ENCODE measurements around the gene RNASE12.
"Not testable (repeated sequence)": the region's sequence is repeated elsewhere in the genome, so short reads cannot be mapped to it uniquely, and the experiment has no call there.

RNASE12 gene

DNA sequence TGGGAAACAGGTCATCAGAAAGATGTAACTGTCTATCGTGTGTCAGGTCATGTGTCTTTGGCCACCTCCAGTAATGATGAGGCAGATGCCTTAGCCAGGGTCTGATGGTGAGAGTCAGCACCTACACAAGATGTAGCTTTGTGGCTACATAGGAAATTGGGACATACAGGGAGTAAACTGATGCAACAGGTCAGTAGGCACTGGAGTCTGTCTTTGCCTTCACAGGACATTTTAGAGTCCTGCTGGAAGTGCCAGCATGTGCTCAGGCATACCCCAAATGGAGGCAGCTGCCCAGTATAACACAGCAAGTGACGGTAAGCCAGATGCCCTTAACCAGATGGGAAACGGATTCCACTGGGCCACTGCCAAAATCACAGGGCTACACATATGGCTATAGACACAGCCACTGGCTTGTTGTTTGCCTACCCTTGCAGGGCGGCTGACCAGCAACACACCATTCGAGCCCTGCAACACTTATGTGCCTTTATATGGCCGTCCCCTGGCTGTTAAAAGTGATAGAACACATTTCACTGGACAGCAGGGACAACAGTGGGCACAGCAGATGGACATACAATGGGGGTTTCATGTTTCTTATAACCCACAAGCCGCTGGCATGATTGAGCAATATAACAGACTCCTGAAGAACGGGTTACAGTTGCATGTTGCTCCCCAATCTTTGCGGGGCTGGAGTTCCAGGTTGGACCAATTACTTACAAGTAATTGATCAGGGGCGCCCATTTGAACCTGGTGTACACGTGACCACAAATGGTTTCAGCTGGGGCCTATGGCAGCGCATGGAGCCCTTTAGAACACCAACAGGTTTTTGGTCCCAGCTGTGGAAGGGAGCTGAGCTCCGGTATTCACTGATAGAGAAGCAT is 12.9 kb upstream of the RNASE12 start:
- Histone ChIP-seq H3K36me3 (ENCODE audit: insufficient read depth, low read length) (no peaks in the 10 kb centered on the region), H3K4me3 (ENCODE audit: low read depth, low read length) (no peak overlapping the region), H3K4me1 (ENCODE audit: control insufficient read depth, insufficient read depth, low read length, unreplicated experiment) (peaks cover 4% of the 10 kb centered on the region), H2AFZ (ENCODE audit: low read length, unreplicated experiment) (no peak overlapping the region), H3K27me3 (ENCODE audit: insufficient read depth, low read length) (no peaks in the 10 kb centered on the region), H3K79me2 (ENCODE audit: control insufficient read depth, insufficient read depth, low read length, unreplicated experiment) (no peaks in the 10 kb centered on the region), H3K27ac (ENCODE audit: low read depth, low read length) (no peak overlapping the region)

DNA sequence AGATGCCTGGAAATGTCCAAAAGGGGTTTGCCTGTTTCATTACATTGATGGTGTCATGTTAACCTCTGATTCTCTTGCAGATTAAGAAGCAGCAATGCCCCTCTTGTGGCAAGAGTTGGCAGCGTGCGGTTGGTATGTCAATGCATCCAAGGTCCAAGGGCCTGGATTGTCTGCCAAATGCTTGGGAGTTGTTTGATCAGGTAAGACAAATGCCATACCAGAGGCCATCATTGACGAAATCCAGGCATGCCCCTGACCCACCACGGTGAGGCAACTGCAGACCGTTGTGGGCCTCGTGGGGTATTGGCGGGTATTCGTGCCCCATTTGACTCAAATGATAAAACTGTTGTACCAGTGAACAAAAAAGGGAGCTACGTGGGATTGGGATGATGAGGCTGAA is 11.4 kb upstream of the RNASE12 start:
- Histone ChIP-seq H3K36me3 (ENCODE audit: insufficient read depth, low read length) (no peaks in the 10 kb centered on the region), H3K4me1 (ENCODE audit: control insufficient read depth, insufficient read depth, low read length, unreplicated experiment) (peaks cover 4% of the 10 kb centered on the region), H3K79me2 (ENCODE audit: control insufficient read depth, insufficient read depth, low read length, unreplicated experiment) (no peaks in the 10 kb centered on the region), H2AFZ (ENCODE audit: low read length, unreplicated experiment) (no peak overlapping the region), H3K27ac (ENCODE audit: low read depth, low read length) (no peak overlapping the region), H3K27me3 (ENCODE audit: insufficient read depth, low read length) (no peaks in the 10 kb centered on the region), H3K4me3 (ENCODE audit: low read depth, low read length) (no peak overlapping the region)

DNA sequence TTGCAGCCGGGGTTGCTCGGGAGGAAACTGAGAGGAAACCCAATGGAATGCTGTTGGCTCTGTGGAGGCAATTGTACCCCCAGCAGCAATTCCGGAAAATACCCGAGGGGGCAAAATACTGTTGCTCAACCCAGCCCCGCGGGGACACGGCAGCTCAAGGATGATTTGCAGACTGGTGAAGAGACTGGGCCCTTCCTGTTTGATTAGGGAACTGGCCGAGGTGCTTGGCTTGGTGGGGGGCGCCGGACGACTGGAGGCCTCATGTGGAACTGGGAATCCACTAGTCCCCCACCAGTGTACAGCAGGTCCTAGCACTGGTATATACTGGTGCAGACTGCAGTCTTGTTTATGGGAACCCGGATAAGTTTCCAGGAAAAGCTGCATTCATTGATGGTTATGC is 10.3 kb upstream of the RNASE12 start:
- H3K27ac ChIP-seq (ENCODE audit: low read depth, low read length): no peak overlapping the region

DNA sequence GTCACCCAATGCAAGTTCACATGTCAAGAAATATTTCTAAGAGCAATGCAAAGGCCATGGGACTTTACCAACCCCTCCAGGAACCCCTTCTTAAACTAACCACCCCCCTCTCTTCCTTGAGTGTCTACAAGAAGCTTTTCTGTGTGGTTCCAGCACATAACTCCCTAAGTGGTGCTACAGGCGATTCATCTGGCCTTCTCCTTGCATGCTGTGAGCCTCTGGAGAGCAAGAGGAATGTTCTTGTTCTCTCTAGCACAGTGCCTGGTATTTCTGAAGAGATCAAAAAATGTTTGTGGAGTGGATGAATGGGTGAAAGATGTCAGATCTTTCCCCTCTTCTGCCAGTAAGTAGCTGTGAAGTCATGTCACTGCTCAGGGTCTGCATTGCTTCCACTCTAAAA is 5.9 kb upstream of the RNASE12 start:
- Histone ChIP-seq H3K4me1 (ENCODE audit: control insufficient read depth, insufficient read depth, low read length, unreplicated experiment) (peaks cover 6% of the 10 kb centered on the region), H3K79me2 (ENCODE audit: control insufficient read depth, insufficient read depth, low read length, unreplicated experiment) (no peaks in the 10 kb centered on the region), H3K4me3 (ENCODE audit: low read depth, low read length) (no peak overlapping the region), H2AFZ (ENCODE audit: low read length, unreplicated experiment) (no peak overlapping the region), H3K36me3 (ENCODE audit: insufficient read depth, low read length) (no peaks in the 10 kb centered on the region), H3K27me3 (ENCODE audit: insufficient read depth, low read length) (peaks cover 11% of the 10 kb centered on the region), H3K27ac (ENCODE audit: low read depth, low read length) (no peak overlapping the region)

More for the DNA sequence above, 10.3 kb upstream of the RNASE12 start:
- no peaks in the 10 kb centered on the region for H3K79me2 ChIP-seq (ENCODE audit: control insufficient read depth, insufficient read depth, low read length, unreplicated experiment)
- H3K36me3 ChIP-seq (ENCODE audit: insufficient read depth, low read length): no peaks in the 10 kb centered on the region
- H3K27me3 ChIP-seq (ENCODE audit: insufficient read depth, low read length): no peaks in the 10 kb centered on the region
- H2AFZ ChIP-seq (ENCODE audit: low read length, unreplicated experiment): no peak overlapping the region
- no peak overlapping the region for H3K4me3 ChIP-seq (ENCODE audit: low read depth, low read length)
- peaks cover 1% of the 10 kb centered on the region for H3K4me1 ChIP-seq (ENCODE audit: control insufficient read depth, insufficient read depth, low read length, unreplicated experiment)

DNA sequence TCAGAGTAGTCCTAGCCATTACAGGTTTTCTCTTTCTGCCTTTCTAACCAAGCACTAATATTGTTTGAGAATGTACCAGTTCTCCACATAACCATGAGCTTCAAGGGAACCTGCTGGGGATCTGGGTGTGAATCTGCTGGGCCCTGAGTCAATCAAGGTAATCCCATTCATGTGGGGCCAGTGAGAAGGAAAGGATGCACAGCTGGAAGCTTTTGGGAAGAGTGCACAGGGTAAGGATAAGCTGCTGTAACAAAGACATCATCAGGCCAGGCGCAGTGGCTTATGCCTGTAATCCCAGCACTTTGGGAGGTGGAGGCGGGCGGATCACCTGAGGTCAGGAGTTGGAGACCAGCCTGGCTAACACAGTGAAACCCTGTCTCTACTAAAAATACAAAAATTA is 4.5 kb upstream of the RNASE12 start:
- not testable (repeated sequence) for H3K4me1 ChIP-seq (ENCODE audit: control insufficient read depth, insufficient read depth, low read length, unreplicated experiment); H3K4me3 ChIP-seq (ENCODE audit: low read depth, low read length); H3K79me2 ChIP-seq (ENCODE audit: control insufficient read depth, insufficient read depth, low read length, unreplicated experiment); H3K36me3 ChIP-seq (ENCODE audit: insufficient read depth, low read length); H2AFZ ChIP-seq (ENCODE audit: low read length, unreplicated experiment); H3K27ac ChIP-seq (ENCODE audit: low read depth, low read length)
- peaks cover 24% of the 10 kb centered on the region for H3K27me3 ChIP-seq (ENCODE audit: insufficient read depth, low read length)

DNA sequence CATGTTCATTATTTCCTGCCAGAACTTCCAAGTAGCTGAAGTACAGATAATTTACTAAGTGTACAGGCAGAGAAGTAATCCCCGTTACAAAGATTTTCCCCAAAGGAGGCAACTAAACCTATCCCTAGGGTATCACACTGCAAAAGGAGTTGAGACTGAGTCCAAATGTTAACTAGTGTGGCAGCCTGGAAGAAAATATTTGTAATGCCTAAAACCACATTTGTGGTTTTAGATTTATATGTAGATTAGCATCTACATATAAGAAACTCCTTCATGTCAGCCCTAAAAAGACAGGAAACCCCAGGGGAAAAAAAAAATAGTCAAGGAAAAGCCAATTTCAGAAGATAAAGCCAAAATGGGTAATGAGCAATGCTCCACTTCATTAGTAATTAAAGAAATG is 1.4 kb upstream of the RNASE12 start:
- H3K27ac ChIP-seq (ENCODE audit: low read depth, low read length): no peak overlapping the region
- H3K4me3 ChIP-seq (ENCODE audit: low read depth, low read length): peak overlapping the region; percentile 46
- H3K27me3 ChIP-seq (ENCODE audit: insufficient read depth, low read length): peaks cover 45% of the 10 kb centered on the region
- peaks cover 6% of the 10 kb centered on the region for H3K4me1 ChIP-seq (ENCODE audit: control insufficient read depth, insufficient read depth, low read length, unreplicated experiment)
- no peaks in the 10 kb centered on the region for H3K36me3 ChIP-seq (ENCODE audit: insufficient read depth, low read length)
- peak overlapping the region; percentile 58 for H2AFZ ChIP-seq (ENCODE audit: low read length, unreplicated experiment)
- H3K79me2 ChIP-seq (ENCODE audit: control insufficient read depth, insufficient read depth, low read length, unreplicated experiment): no peaks in the 10 kb centered on the region

DNA sequence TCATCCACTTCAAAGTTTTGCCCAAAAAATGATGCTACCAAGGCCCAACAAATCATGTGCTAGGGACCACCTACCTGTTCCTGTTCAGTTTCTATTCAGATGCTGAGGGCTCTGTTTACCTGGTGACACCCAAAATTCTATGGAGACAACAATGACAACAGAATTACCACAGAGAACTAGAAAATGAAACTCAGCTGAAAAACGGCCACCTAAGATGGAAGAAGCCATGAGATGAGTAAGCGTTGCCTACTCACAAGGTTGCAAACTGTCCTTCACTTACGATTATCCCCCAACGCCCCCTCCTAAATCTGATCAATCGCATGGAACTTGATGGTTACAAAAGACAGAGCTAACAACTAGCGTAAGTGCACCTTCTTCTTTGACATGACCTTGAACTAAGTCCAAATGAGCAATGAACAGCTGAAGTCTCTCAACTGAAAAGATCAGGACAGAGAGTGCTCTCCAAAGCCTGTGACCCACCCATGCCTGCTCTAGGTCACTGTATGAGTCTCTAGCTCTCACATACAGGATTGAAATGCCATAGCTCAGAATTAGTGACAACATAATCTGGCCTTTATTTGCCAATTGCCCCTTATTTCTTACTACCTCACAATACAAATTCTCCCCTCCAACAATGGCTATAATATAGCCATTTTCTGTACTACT is 3.6 kb downstream of the RNASE12 start, which contains the start of gene RNASE11:
RNASE11 (minus strand) TSS at position 513 of the 666 bp plus-strand sequence.
- Histone ChIP-seq H3K79me2 (ENCODE audit: control insufficient read depth, insufficient read depth, low read length, unreplicated experiment) (no peaks in the 10 kb centered on the region), H3K36me3 (ENCODE audit: insufficient read depth, low read length) (no peaks in the 10 kb centered on the region), H3K27ac (ENCODE audit: low read depth, low read length) (no peak within 1 kb of the TSS), H3K4me3 (ENCODE audit: low read depth, low read length) (no peak within 1 kb of the TSS), H2AFZ (ENCODE audit: low read length, unreplicated experiment) (no peak within 1 kb of the TSS), H3K27me3 (ENCODE audit: insufficient read depth, low read length) (peaks cover 85% of the 10 kb centered on the region), H3K4me1 (ENCODE audit: control insufficient read depth, insufficient read depth, low read length, unreplicated experiment) (peaks cover 6% of the 10 kb centered on the region)

DNA sequence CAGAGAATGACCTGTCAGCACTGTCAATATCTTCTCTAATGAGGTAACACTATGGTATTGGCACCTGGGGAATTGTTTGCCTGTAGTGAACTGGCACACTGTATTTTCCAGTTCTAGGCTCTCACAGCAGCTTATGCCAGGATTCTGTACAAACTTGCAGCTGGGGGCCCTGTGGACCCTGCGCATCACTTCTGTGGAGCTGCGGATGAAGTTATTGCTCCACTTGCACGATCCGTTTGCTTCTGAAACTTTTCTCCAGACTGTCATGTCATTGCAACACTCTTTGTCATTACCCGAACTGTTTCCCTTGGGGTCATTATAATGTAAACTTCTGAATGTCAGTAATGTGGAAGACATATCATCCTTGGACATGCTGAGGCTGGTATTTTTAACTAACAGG is 7.3 kb downstream of the RNASE12 start:
- H2AFZ ChIP-seq (ENCODE audit: low read length, unreplicated experiment): no peak overlapping the region
- peaks cover 63% of the 10 kb centered on the region for H3K27me3 ChIP-seq (ENCODE audit: insufficient read depth, low read length)
- no peaks in the 10 kb centered on the region for H3K4me1 ChIP-seq (ENCODE audit: control insufficient read depth, insufficient read depth, low read length, unreplicated experiment)
- no peaks in the 10 kb centered on the region for H3K36me3 ChIP-seq (ENCODE audit: insufficient read depth, low read length)
- no peak overlapping the region for H3K27ac ChIP-seq (ENCODE audit: low read depth, low read length)
- H3K4me3 ChIP-seq (ENCODE audit: low read depth, low read length): no peak overlapping the region
- H3K79me2 ChIP-seq (ENCODE audit: control insufficient read depth, insufficient read depth, low read length, unreplicated experiment): no peaks in the 10 kb centered on the region

DNA sequence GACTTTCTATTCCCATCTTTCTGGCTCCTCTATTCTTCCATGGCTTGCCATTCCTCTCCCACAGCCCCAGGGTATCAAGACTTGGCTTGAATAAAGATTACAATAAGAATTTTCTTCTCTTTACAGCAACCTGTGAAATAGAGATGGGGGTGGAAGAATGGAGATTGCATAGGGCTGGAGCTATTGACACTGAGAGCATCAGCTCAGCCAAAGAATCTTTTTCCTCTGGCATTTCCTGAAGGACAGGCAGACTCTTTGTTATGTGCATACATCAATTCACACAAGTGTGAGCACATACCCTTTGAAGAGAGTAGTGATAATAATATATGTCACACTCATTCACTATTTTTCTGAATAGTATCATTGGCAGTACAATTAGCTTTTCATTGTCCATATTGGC is 8.0 kb downstream of the RNASE12 start:
- Histone ChIP-seq H2AFZ (ENCODE audit: low read length, unreplicated experiment) (no peak overlapping the region), H3K4me1 (ENCODE audit: control insufficient read depth, insufficient read depth, low read length, unreplicated experiment) (no peaks in the 10 kb centered on the region), H3K27ac (ENCODE audit: low read depth, low read length) (no peak overlapping the region), H3K4me3 (ENCODE audit: low read depth, low read length) (no peak overlapping the region), H3K27me3 (ENCODE audit: insufficient read depth, low read length) (peaks cover 59% of the 10 kb centered on the region), H3K79me2 (ENCODE audit: control insufficient read depth, insufficient read depth, low read length, unreplicated experiment) (no peaks in the 10 kb centered on the region), H3K36me3 (ENCODE audit: insufficient read depth, low read length) (no peaks in the 10 kb centered on the region)

DNA sequence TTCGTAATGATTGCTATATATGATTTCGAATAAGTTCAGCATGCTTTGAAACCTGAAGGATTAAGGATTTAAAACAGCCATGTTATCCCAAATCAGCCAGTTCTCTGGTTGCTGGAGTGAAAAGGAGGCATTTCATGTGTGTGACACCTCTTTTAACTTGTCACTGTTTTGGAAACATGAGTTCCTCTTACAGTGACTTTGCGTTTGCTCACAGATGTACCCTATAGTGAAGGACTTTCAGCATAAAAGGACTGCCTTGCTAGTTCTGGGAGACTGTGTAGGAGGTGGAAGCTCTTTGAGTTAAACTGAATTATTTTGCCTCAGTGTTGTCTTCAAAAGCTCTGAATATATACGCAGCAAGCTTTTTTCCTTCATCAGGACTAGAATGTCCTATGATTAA is 10.9 kb downstream of the RNASE12 start:
- no peaks in the 10 kb centered on the region for H3K4me1 ChIP-seq (ENCODE audit: control insufficient read depth, insufficient read depth, low read length, unreplicated experiment)
- H3K4me3 ChIP-seq (ENCODE audit: low read depth, low read length): no peak overlapping the region
- peaks cover 36% of the 10 kb centered on the region for H3K27me3 ChIP-seq (ENCODE audit: insufficient read depth, low read length)
- H3K27ac ChIP-seq (ENCODE audit: low read depth, low read length): no peak overlapping the region
- H2AFZ ChIP-seq (ENCODE audit: low read length, unreplicated experiment): no peak overlapping the region
- H3K79me2 ChIP-seq (ENCODE audit: control insufficient read depth, insufficient read depth, low read length, unreplicated experiment): no peaks in the 10 kb centered on the region
- no peaks in the 10 kb centered on the region for H3K36me3 ChIP-seq (ENCODE audit: insufficient read depth, low read length)

Measured in ACC112 (cell line).